ENCODE results near the gene ASH1L.
"Not testable (repeated sequence)": the region's sequence is repeated elsewhere in the genome, so short reads cannot be mapped to it uniquely, and the experiment has no call there.

Gene ASH1L

DNA sequence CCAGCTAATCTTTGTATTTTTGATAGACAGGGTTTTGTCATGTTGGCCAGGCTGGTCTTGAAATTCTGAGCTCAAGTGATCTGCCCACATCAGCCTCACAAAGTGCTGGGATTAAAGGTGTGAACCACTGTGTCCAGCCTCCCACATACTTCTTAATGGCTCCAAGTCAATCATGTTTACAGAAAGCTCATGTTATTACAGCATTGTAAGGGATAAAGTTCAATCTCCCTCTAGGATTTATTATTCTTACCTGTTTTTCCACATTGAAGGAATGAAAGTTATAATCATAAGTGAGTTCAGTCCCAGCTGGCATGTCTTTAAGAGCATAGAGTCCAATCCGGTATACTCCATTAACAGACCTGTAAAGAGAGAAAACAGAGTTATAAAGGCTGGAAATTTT is 202.6 kb downstream of the ASH1L start:
- TF ChIP-seq, protein P1, sequence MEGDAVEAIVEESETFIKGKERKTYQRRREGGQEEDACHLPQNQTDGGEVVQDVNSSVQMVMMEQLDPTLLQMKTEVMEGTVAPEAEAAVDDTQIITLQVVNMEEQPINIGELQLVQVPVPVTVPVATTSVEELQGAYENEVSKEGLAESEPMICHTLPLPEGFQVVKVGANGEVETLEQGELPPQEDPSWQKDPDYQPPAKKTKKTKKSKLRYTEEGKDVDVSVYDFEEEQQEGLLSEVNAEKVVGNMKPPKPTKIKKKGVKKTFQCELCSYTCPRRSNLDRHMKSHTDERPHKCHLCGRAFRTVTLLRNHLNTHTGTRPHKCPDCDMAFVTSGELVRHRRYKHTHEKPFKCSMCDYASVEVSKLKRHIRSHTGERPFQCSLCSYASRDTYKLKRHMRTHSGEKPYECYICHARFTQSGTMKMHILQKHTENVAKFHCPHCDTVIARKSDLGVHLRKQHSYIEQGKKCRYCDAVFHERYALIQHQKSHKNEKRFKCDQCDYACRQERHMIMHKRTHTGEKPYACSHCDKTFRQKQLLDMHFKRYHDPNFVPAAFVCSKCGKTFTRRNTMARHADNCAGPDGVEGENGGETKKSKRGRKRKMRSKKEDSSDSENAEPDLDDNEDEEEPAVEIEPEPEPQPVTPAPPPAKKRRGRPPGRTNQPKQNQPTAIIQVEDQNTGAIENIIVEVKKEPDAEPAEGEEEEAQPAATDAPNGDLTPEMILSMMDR (IDR thresholded peaks at IDR 0.05; ENCODE audit: low read depth, low read length, missing control alignments) = no peak
- DNase-seq (ENCODE audit: extremely low read depth, low read depth) = no peak

DNA sequence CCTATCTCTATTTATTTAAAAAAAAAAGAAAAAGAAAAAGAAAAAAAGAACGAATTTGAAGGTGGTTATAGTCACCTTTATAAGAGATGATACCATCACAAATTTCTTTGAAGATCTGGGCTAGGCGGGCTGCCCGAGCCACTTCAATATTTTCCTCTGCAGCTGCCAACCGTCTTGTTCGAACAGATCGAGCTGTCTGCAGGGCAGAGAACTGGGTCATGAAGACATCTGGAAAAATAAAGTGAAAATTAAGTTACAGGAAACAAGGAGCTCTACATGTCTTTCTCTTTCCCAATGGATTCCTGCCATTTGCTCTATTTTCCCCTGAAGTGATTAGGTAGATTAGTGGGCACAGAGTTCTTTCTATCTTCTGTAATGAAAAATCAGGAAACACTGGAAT is 210.0 kb downstream of the ASH1L start:
- TF ChIP-seq, protein P1 (IDR thresholded peaks at IDR 0.05; ENCODE audit: low read depth, low read length, missing control alignments) = no peak
- no peak for DNase-seq (ENCODE audit: extremely low read depth, low read depth)
- H3K4me3 ChIP-seq (replicated peaks; ENCODE audit: low read depth, low read length) = no peak overlapping the region

More for the DNA sequence above, 202.6 kb downstream of the ASH1L start:
- no peak overlapping the region for H3K4me3 ChIP-seq (replicated peaks; ENCODE audit: low read depth, low read length)

DNA sequence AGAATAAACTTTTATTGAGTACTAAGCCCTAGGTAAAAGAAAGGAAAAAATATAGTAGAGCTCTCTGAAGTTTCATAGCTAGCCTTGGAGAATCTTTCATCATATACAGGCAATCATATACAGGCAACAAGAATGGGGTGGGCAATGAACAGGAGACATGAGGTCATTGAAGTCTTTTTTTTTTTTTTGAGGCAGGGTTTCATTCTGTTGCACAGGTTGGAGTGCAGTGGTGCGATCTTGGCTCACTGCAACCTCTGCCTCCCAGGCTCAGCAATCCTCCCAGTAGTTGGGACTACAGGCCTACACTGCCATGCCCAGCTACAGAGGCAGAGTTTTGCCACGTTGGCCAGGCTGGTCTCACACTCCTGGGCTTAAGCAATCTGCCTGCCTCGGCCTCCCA is 219.8 kb downstream of the ASH1L start:
- TF ChIP-seq, protein P1 (IDR thresholded peaks at IDR 0.05; ENCODE audit: low read depth, low read length, missing control alignments) = no peak
- no peak for DNase-seq (ENCODE audit: extremely low read depth, low read depth)
- no peak overlapping the region for H3K4me3 ChIP-seq (replicated peaks; ENCODE audit: low read depth, low read length)

DNA sequence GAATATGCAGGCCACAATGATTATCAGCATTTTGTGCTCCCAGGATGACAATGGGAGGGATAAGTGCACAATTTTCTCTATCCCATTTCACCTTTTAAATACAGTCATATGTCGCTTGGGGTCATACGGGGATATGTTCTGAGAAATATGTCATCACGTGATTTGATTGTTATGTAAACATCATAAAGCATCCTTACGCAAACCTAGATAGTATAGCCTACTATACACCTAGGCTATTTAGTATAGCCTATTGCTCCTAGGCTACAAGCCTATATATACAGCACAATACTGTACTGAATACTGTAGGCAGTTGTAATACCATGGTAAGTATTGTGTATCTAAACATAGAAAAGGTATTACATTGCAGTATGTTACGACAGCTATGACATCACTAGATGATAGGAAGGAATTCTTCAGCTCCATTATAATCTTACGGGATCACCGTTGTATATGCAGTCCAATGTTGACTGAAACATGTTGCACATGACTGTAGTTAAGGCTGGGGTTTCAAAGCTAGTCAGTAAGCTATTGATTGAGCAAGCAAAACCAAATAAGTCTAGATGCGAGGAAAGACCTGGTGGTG is 223.0 kb downstream of the ASH1L start:
- H3K4me3 ChIP-seq (replicated peaks; ENCODE audit: low read depth, low read length) = no peak overlapping the region
- TF ChIP-seq, protein P1 (IDR thresholded peaks at IDR 0.05; ENCODE audit: low read depth, low read length, missing control alignments) = no peak
- DNase-seq (ENCODE audit: extremely low read depth, low read depth) = no peak

DNA sequence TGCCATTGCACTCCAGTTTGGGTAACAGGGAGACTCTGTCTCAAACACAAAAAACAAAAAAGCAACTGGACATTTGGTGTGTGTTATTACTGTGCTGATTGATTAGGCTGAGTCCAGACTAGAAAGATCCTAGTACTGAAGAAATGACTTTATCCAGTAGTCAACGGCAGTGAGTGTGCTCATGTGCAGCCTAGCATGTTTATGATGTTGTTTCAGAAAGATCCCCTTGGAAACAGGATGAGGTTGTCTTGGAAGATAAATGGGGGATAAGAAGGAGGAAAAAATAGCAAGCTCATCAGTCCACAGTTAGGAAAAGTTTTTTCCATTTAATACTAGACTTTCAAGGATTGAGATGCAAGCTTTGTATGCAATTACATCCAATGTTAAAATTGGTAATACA is 227.6 kb downstream of the ASH1L start:
- DNase-seq (ENCODE audit: extremely low read depth, low read depth) = no peak
- TF ChIP-seq, protein P1 (IDR thresholded peaks at IDR 0.05; ENCODE audit: low read depth, low read length, missing control alignments) = no peak
- H3K4me3 ChIP-seq (replicated peaks; ENCODE audit: low read depth, low read length) = no peak overlapping the region

DNA sequence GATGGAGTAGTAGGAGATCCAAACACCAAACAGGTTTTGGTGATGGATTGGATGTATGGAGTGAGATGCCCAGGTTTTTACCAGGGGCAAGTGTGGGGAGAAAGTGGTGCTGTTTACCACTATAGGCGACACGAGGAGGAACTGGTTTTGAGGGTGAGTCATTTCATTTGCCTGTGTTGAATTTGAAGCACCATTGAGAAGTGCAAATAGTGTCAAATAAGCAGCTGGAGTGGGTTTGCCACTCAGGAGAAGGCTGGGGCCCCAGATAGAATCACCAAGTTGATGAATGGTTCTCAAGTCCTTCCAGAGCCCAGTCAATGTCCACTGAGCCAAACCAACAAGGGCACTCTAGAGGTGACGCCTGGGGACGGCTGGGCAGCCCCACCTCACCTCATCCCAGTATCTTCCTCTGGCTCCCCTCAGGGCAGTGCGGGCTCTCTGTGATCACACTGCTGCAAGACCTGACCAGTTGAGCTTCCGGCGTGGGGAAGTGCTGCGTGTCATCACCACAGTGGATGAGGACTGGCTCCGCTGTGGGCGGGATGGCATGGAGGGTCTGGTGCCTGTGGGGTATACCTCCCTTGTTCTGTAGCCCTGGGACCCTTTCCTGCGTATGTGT is 232.5 kb downstream of the ASH1L start:
- no peak overlapping the region for H3K4me3 ChIP-seq (replicated peaks; ENCODE audit: low read depth, low read length)
- DNase-seq (ENCODE audit: extremely low read depth, low read depth) = no peak
- TF ChIP-seq, protein P1 (IDR thresholded peaks at IDR 0.05; ENCODE audit: low read depth, low read length, missing control alignments) = no peak

DNA sequence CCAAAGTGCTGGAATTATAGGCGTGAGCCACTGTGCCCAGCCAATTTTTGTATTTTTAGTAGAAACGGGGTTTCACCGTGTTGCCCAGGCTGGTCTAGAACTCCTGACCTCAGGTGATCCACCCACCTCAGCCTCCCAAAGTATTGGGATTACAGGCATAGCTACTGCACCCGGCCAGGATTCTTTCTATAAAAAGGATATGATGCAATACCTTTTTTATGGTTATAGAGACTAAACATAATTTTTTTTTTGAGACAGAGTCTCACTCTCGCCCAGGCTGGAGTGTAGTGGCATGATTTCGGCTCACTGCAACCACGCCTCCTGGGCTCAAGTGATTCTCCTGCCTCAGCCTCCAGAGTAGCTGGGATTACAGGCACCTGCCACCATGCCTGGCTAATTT is 233.7 kb downstream of the ASH1L start:
- not testable (repeated sequence) for DNase-seq (ENCODE audit: extremely low read depth, low read depth)

More for the DNA sequence above, 233.7 kb downstream of the ASH1L start:
- not testable (repeated sequence) for H3K4me3 ChIP-seq (replicated peaks; ENCODE audit: low read depth, low read length)
